ENCODE data around the gene PHF21B.

DNA sequence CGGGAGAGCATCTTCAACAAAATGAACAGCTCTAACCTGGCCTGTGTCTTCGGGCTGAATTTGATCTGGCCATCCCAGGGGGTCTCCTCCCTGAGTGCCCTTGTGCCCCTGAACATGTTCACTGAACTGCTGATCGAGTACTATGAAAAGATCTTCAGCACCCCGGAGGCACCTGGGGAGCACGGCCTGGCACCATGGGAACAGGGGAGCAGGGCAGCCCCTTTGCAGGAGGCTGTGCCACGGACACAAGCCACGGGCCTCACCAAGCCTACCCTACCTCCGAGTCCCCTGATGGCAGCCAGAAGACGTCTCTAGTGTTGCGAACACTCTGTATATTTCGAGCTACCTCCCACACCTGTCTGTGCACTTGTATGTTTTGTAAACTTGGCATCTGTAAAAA, 147.5 kb downstream of the PHF21B start:
- TF ChIP-seq, protein P1, sequence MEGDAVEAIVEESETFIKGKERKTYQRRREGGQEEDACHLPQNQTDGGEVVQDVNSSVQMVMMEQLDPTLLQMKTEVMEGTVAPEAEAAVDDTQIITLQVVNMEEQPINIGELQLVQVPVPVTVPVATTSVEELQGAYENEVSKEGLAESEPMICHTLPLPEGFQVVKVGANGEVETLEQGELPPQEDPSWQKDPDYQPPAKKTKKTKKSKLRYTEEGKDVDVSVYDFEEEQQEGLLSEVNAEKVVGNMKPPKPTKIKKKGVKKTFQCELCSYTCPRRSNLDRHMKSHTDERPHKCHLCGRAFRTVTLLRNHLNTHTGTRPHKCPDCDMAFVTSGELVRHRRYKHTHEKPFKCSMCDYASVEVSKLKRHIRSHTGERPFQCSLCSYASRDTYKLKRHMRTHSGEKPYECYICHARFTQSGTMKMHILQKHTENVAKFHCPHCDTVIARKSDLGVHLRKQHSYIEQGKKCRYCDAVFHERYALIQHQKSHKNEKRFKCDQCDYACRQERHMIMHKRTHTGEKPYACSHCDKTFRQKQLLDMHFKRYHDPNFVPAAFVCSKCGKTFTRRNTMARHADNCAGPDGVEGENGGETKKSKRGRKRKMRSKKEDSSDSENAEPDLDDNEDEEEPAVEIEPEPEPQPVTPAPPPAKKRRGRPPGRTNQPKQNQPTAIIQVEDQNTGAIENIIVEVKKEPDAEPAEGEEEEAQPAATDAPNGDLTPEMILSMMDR (IDR thresholded peaks at IDR 0.05): no peak
- no peak for TF ChIP-seq POLR2A (IDR thresholded peaks at IDR 0.05)

Data from uterus (tissue), 2 donors.